HG03064 (cell line): ENCODE measurements around the gene CFAP70.

ENCODE experiments used
- ATAC-seq: cut with Tn5 transposase; IDR thresholded peaks from one replicate; pipeline ENCODE4 v1.9.1; 2021; ENCODE audit warnings: low read depth; ENCODE audit not compliant: unreplicated experiment

Gene CFAP70

DNA sequence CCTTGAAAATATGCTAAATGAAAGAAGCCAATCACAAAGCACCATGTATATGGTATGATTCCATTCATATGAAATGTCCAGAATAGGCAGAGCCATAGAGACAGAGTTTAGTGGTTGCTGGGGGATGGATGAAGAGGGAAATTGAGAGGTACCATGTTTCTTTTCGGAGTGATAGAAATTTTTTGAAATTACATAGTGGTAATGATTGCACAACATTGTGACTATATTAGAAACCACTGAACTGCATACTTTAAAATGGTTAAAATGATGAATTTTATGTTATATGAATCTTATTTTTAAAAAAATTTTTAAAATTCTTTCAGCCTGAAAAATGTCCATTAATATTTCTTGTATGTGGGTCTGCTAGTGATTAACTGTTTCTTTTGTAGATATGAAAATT is 137.7 kb downstream of the CFAP70 start:
- ATAC-seq: no peak

DNA sequence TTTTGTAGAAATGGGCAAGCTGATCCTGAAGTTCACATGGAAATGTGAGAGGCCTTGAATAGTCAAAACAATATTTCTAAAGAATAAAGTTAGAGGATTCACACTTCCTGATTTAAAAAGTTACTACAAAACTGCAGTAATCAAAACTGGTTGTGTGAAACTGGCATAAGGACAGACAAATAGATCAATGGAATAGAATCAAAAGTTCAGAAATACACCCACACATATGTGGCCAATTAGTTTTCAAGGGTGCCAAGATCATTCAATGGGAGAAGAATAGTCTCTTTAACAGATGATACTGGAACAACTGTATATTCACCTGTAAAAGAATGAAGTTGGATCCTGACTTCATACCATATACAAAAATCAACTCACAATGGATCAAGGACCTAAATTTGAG is 139.3 kb downstream of the CFAP70 start:
- ATAC-seq: no peak

DNA sequence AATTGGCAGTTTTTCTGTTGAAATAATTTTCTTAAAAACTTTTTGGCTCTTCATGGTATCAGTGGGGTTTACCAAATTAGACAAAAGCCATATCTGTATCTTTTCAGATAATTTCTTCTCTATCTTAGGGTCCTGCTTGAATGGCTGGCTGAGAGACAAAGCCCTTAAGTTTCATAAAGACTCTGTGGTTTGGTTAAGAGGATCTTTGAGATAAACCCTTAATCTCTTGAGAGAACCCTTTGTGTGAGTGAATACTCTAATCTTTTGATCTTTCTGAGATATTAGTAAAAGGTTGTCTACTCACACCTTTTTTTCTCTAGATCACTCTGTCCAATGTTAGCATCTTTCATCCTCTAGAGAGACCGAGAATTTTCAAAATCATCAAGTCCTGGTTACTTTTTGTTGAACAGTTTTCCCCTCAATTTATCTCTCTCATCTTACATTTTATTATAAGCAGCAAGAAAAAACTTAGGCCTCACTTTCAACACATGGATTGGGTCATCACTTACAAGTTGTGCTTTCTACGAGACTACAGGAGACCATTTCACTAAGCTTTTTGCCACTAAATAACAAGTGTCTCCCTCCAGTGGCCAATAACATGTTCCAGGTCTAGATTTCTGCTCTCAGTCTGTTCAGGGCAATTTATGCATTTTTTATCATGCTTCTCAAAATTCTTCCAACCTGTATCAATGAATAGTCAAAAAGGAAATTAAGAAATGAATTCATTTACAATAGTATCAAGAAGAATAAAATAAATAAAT is 140.1 kb downstream of the CFAP70 start:
- ATAC-seq: no peak

DNA sequence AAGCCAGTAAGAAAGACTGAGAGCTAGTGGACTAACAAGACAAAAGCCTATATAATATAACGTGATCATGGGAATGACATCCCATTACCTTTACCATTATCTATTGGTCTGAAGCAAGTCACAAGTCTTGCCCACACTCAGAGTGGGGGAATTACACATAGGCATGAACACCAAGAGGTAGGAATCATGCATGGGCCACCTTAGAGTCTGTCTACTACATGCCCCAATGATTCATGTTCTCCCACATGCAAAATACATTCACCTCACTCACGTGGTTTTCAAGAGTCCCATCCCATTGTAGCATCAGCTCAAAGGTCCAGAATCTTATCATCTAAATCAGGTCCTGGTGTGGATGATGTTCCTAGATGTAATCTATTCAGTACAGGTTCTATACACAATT is 141.0 kb downstream of the CFAP70 start:
- no peak for ATAC-seq

DNA sequence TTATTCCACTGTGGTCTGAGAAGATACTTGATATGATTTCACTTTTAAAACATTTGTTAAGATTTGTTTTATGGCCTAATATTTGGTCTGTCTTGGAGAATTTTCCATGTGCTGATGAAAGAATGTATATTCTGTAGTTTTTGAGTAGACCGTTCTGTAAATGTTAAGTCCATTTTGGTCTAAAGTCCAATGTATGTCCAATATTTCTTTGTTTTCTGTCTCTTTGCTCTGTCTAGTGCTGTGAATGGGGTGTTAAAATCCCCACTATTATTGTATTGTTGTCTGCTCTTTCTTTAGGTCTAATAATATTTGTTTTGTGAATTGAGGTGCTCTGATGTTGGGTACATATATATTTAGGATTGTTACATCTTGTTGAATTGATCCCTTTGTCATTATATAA is 142.9 kb downstream of the CFAP70 start:
- no peak for ATAC-seq

DNA sequence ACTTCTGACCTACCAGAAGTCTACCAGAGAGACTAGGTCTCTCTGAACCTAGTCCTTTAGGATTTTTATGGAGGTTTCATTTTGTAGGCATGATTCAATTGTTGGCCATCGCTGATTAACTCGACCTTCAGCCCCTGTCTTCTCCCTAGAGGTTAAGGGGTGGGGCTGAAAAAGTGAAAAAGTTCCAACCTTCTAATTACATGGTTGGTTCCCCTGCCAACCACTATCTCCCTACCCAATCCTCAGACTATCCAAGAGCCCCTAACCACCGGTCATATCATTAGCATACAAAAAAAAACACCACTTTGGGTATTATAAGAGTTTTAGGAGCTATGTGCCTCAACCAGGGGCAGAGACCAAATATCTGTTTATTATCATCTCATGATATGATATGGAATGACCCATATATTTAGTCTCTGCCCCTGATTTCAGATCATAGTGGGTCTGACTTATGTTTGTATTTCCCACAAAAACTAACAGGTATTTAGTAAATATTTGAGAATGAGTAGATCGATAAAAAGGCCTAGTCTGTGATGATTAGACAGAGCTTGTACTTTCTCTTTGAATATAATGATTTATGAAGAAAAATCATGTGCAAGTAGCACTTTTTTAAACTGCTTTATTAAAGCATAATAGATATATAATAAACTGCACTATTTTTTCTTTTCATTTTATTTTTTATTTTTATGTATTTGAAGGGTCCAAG is 147.4 kb downstream of the CFAP70 start:
- no peak for ATAC-seq

DNA sequence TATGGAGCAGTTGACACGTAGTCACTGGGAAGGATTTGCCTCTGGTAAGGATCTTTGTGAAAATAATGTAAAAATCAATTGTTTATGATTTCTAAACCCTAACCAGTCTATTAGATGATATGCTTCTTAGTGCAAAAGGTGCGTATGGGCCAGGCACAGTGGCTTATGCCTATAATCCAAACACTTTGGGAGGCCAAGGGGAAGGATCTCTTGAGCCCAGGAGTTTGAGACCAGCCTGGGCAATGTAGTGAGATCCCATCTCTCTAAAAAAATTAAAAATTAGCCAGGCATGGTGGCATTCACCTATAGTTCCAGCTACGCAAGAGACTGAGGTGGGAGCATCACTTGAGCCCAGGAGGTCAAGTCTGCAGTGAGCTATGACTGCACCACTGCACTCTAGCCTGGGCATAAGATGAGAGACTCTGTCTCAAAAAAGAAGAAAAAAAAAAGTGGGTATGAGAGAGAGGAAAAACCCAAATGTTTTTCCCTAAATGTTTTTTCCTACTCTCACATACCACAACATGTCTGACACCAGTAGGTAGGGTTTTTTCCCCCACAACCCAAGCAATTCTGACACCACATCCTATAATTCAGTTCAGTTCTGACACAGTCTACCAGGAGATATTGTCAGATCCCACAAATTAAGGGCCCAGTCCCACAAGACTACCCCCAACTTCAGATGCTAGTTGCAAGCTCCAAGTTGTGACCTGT is 148.1 kb downstream of the CFAP70 start:
- no peak for ATAC-seq

DNA sequence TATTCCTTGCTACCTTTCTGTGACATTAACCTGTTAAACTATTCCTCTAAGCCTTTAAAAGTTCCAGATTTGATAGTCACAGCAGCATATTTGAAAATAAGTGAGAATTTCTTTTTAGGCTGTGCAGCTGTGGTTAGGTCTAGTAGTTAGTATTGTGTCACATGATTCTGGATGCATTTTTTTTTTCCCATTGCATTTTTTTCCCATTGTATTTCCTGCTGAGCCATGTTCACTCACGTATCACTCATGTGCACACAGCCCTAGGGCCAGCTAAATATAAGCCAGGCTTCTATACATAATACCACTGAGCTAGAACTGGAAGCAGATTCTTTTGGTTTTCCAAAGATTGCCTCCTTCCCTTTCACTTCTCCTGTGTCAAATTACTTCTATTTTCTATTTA is 149.0 kb downstream of the CFAP70 start:
- ATAC-seq: no peak

DNA sequence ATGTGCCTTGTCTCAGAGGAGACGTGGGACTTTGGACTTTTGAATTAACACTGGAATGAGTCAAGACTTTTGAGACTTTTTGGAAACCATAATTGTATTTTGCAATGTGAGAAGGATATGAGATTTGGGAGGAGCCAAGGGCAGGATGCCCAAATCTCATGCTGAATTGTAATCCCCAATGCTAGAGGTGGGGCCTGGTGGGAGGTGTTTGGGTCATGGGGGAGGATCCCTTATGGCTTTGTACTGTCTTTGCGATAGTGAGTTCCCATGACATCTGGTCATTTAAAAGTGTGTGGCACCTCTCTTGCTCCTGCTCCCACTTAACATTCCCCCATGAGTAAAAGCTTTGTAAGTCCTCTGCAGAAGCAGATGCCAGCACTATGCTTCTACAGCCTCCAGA is 150.8 kb downstream of the CFAP70 start:
- ATAC-seq: no peak

DNA sequence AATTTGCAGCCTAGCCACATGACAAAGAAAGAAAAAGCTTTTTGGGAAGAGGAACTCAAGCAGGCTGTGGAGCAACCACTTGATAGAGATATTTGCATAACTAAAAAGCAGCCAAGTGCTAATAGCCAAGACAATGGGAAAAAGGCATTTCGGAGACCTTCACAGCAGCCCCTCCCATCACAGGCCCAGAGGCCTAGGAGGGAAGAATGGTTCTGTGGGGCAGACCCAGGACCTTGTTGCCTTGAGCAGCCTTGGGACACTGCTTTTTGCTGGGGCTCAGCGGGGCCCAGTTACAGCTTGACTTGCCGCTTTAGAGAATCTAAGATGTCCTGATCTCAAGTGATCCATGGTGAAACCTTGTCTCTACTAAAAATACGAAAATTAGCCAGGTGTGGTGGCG is 152.3 kb downstream of the CFAP70 start:
- no peak for ATAC-seq

DNA sequence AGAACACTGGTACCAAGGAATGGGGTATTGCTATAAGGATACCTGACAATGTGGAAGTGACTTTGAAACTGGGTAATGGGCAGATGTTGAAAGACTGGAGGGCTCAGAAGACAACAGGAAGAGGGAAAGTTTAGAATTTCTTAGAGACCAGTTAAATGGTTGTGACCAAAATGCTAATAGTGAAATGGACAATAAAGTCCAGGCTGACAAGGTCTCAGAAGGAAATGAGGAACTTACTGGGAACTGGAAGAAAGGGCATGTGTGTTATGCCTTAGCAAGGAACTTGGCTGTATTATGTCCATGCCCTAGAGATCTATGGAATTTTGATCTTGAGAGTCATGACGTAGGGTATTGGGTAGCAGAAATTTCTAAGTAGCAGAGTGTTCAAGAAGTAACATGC is 152.8 kb downstream of the CFAP70 start:
- ATAC-seq: no peak

DNA sequence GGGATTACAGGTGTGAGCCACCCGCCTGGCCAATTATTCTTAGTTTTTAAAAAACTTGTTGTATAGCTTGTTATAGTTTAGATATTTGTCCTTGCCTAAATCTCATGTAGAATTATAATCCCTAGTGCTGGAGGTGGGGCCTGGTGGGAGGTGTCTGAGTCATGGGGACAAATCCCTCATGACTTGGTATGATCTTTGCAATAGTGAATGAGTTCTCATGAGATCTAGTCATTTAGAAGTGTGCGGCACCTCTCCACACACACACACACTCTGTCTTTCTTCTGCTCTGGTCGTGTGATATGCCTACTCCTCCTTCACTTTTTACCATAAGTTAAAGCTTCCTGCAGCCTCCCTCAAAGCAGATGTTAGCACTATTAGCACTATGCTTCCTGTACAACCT is 153.6 kb downstream of the CFAP70 start:
- no peak for ATAC-seq
